Stimulated activated CD4-positive, alpha-beta T cell treated with anti-CD3 and anti-CD28 coated beads, Interleukin-12 subunit alpha, Interleukin-12 subunit beta, amount 100 ng/mL, for 4 hours (primary cell): ENCODE results near the gene ZFYVE28.
"Not testable (repeated sequence)": the region's sequence is repeated elsewhere in the genome, so short reads cannot be mapped to it uniquely, and the experiment has no call there.

ENCODE experiments used
- DNase-seq: peaks from one replicate; pipeline ENCODE4 v3.0.0-alpha.2; 2020

The ZFYVE28 gene

GRCh38 chr4:2241003-2241402, 177.4 kb downstream of the ZFYVE28 start:
- no peak for DNase-seq

GRCh38 chr4:2236944-2237666, 181.3 kb downstream of the ZFYVE28 start:
- DNase-seq = no peak

- DNase-seq = no peak
Observed at GRCh38 chr4:2231082-2231481, 187.4 kb downstream of the ZFYVE28 start.

GRCh38 chr4:2226261-2226660, 192.2 kb downstream of the ZFYVE28 start:
- DNase-seq = no peak

GRCh38 chr4:2222838-2223237, 195.6 kb downstream of the ZFYVE28 start:
- no peak for DNase-seq

GRCh38 chr4:2221378-2221777, 197.1 kb downstream of the ZFYVE28 start:
- DNase-seq = not testable (repeated sequence)

- DNase-seq = peak; percentile 74
Observed at GRCh38 chr4:2220016-2220630, 198.3 kb downstream of the ZFYVE28 start.
